Heart left ventricle (tissue), 13 donors: ENCODE data around the gene MED25.

Experiments
- CTCF ChIP-seq, 12 donors: fragments of 200-600 bp; sonication (generic) in 4 of 12; IDR thresholded peaks; one replicate each; pipeline versions ENCODE4 v1.5.0 to v1.8.0; 2018 to 2022; ENCODE audit warnings: antibody characterized with exemption in 12 of 12, mild to moderate bottlenecking in 5 of 12
- POLR2A ChIP-seq, 2 donors: fragments of 450-650 bp; IDR thresholded peaks; one replicate each; pipeline ENCODE4 v1.6.1; 2017; ENCODE audit warnings: antibody characterized with exemption in 2 of 2, mild to moderate bottlenecking in 2 of 2, moderate library complexity in 2 of 2
- donor health status: ischemic (EF 13 %, LVEDD 7.1; RV severe dilation, severe dysfunction).
- donor health status: DM: no; HTN: yes; CAD: no.
- donor health status: DM: no; HTN: no; CAD: no.
- donor health status: ischemic (EF 25% LVEDD 6.9; RV normal size, moderate dysfunction).
- donor health status: ischemic (EF 25% LVEDD 5.7; RV mildly dilated, moderate dysfunction).
- donor health status: ischemic (EF 35%, LVEDD 5.7; RV mildly dilated, moderate dysfunction).
- donor health status: nonischemic (EF 11% LVEDD 7.7; RV severe dilation, severe dysfunction).
- donor health status: DM: yes; HTN: yes; CAD: no.
- donor health status: PGD.
- donor health status: ischemic (EF 29% LVEDD 5.4; RV normal size, mild dysfunction).
- donor health status: nonischemic (EF 23%, LVEDD 6.1; RV moderate dilation, normal function).

- TF ChIP-seq CTCF (IDR thresholded peaks at IDR 0.05) (no peak), POLR2A (IDR thresholded peaks at IDR 0.05) (peak in 1 of 2 donors; percentile 41)
These were observed 9.4 kb upstream of the MED25 start for GRCh38 chr19:49808711-49809159.
